Activated naive CD8-positive, alpha-beta T cell treated with anti-CD3 and anti-CD28 coated beads, Interleukin-2, amount 50 U/mL, for 16 hours (primary cell): ENCODE results near the gene MAPRE3.
"Not testable (repeated sequence)": the region's sequence is repeated elsewhere in the genome, so short reads cannot be mapped to it uniquely, and the experiment has no call there.

Source experiments
- DNase-seq: peaks from one replicate; pipeline ENCODE4 v3.0.0-alpha.2; 2020; ENCODE audit warnings: low read depth, low spot score

The MAPRE3 gene

DNA sequence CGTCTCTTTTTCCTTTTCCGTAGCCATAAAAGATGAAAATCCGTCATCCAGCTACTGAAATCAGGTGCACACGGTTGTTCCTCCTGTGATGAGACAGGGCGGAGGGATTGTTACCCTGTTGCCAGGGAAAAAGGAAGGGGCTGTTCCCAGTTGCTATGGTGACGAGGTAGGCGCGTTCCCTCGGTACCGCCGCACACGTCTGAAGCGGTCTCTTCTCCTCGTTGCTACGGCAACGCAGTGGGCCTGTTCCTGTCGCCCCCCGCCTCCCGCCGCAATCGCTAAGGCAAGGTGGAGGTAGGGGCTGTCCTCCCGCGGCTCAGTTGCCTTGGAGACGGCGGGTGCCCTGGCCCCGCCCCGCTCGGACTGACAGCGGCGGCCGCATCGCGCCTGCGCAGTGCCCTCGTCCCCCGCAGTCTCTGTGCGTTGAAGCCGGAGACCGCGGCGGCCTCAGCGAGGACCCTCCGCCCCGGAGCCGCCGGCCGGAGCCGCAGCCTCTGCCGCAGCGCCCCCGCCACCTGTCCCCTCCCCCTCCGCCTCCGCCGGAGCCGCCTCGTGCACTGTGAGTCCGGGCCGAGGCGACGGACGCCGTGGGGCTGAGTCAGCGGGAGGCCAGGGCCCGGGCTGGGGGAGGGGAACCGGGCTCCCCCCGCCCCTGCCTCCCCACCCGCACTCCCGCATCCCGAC, at the start of gene MAPRE3:
TSS of gene MAPRE3 (plus strand) at position 394 of the 684 bp plus-strand sequence. CDS start 51,582 bp downstream, outside the sequence.
- peak; percentile 63 for DNase-seq

DNA sequence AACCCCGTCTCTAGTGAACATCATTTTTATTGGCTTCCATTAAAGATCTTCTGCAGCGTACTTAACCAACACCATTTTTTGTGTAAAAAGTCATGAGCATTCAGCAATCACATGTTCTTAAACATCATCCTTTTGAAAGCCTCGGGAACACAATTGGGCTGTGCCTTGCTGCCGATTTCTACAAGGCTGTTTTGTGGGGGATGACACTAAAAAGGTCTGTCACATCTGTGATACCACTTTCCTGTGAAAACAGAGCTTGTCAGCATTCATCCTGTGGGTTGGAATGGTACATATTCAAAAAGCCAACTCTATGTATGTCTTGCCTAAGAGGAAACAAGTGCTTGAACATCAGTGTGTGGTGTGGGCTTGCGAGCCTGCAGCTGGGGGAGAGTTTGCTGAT, 49.1 kb upstream of the MAPRE3 start:
- no peak for DNase-seq

DNA sequence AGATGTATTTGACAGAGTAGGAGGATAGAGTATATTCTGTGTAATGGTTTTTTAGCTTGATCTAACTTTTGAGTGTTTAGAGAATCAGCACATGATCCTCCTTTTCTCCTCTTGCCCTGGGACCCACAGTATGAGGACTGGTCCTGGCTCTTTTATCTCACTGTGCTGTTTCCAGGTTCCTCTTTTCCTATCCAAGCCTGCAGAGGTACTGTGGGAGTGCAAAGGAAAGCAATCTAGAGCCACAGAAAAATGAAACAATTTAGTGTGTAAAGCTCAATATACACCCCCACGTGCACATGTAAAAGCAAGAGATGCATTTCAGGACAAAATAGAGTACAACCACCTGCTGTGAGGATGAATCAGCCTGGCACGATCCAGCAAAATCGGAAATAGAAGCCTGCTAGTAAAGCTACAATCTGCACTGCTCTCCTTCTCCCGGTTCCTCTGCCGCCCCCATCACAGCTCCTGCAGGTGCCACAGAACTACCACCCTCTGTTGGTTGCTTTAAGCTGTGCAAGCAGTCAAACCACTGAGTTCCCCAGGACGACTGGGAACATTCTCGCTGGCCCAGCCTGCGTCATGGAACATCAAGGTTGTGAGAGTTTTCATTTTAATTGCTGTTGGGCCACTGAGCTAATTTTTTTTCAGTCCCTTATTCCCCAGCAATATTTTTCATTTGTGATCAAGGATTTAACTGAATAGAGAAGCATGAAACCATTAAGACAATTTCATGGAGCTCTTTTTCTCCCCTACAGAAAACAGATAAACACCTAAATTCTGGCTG, 47.8 kb upstream of the MAPRE3 start:
- no peak for DNase-seq

DNA sequence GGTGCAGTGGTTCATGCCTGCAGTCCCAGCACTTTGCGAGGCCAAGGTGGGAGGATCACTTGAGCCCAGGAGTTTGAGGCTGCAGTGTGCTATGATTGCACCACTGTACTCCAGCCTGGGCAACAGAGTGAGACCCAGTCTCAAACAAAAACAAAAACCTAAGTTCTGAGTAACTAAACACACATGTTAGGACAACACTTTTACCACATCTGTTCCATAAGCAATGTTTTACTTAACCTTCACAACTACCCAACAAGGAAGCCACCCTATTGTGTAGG, 47.3 kb upstream of the MAPRE3 start:
- not testable (repeated sequence) for DNase-seq

DNA sequence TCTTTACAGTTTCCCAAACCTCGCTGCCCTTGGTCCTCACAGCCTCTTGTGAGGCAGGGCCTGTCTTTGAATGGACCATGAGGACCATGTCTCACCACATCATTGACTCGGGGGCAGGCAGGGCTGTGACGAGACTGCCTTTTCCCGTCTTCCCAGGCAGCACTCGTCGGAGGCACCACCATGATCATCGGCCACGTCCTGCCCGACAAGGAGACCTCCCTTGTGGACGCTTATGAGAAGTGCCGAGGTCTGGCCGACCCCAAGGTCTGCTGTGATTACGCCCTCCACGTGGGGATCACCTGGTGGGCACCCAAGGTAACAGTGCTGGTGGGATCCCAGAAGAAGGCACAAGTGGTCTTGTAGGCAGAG, 45.7 kb upstream of the MAPRE3 start:
- no peak for DNase-seq

DNA sequence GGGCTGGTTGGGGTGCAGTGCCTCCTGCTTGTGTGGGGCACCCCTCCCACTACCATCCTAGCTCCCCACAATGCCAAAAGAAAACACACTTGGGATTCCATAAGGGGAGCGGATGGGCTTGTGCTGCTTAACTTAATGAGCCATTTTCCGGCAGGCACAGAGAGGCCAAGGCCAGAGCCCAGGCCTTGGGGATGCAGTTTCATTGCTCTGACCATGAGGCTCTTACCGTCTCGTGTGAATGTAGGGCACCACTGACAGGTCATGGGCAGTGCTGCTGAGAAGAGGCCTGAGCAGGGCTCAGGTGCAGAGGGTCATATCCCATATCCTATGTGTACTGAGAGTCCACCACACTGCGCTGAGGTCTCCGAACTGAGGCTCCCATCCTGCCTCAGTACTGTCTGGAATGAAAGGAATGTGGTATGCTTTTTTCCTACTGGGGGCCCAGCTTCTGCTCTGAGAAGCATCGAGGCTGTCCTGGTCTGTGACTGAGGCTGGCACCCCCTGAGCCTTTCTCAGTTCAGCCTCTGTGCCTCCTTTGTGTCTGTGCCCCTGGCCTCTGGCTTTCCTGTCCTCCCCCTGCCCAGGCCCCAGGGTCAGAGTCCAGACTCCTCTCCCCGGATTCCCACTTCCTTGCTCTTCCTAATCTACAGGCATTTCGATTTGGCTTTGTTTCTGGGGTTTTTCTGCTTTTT, 45.2 kb upstream of the MAPRE3 start:
- no peak for DNase-seq

DNA sequence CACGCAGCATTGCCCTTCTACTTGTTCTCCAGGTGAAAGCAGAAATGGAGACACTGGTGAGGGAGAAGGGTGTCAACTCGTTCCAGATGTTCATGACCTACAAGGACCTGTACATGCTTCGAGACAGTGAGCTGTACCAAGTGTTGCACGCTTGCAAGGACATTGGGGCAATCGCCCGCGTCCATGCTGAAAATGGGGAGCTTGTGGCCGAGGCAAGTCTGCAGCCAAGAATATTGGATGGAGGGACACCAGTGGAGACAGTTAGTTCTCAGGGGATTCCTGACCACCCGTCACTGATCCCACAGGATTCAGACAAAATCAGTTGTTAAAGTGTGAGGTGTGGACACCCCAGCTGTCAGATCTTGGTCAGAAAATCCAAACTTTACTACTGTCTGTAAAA, 43.2 kb upstream of the MAPRE3 start:
- no peak for DNase-seq

DNA sequence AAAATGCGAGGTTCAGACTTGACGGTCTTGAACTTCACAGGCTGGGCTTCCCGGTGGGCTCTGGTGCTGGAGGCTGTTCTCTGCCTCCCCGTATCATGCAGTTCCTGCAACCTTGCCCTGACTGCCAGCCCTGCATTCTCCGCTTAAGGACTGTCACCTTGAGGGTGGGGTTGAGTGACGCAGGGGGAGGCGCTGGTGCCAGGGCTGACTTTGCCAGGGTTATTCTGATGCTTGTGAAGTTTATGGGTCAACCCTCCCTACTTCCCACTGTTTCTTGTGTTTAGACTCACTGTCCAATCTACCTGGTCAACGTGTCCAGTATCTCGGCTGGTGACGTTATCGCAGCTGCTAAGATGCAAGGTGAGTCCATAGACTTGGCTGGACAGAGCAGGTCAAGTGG, 37.5 kb upstream of the MAPRE3 start:
- DNase-seq = no peak

DNA sequence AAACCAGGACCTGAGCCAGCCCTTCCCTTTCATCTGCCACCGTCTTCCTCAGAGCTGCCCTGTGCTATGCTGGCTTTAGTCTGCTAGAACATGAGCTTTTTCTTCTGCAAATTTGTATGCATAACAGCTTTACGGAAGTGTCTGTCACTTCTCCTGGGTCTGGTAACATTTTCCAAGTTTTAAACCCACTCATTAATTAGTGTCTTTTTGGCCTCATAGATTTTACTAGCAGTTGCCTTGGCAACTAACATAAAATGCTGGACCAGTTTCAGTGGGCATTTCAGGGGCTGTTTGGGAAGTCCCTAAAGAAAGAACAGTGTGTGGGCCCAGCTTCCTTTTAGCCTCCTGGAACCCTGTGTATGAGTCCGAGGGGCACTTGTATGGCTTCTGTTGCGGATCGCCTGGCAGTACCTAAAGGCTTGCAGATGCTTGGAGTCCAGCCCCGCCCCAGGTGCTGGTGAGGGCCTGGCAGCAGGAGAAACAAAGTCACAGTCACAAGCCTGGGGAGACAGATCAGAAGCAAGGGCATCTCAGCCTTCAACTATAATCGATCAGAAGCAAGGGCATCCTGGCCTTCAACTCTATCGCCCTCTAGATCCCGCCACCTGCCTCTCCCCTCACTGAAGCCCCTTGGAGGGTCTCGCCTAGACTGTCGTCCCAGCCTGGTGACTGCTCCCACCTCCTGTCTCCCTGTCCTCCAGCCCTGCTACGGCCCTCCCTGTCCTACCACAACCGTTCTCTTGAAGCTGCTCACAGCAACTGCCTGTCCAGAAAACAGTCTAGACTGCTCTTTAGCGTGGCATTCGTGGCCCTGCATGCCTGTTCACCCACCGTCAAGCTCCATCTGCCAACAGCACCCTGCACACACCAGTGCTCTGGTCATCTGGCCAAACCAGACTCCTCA, 36.8 kb upstream of the MAPRE3 start:
- DNase-seq = no peak

DNA sequence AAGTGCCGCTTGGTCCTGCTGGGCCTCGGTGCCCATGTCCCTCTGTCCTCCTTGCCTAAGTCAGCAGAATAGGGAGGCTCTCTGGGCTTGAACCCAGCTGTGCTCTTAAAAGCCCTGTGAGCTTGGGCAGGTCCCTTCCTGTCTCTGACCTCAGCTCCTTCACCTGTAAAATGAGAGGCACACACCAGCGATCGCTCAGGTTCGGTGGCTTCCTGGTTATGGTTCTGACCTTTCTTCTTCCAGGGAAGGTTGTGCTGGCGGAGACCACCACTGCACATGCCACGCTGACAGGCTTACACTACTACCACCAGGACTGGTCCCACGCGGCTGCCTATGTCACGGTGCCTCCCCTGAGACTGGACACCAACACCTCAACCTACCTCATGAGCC, 36.1 kb upstream of the MAPRE3 start:
- no peak for DNase-seq

DNA sequence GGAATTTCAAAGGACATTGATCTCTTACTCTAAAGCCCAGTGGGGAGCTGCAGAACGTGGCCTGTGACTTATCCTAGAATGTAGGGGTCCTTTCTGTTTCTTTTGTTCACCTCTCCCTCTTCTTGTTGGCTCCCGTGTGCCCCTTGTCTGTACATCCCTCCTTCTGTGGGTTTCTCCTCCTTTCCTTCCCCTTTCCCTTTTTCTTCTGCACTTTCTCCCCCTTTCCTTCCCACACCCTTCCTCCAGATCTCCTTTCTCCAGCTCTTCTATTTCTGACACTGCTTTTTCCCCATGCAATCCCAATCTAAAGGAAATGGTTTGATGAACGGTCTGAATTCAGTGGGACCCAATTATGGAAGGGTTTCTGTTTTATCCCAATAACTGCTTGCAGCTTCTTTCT, 35.5 kb upstream of the MAPRE3 start:
- no peak for DNase-seq

DNA sequence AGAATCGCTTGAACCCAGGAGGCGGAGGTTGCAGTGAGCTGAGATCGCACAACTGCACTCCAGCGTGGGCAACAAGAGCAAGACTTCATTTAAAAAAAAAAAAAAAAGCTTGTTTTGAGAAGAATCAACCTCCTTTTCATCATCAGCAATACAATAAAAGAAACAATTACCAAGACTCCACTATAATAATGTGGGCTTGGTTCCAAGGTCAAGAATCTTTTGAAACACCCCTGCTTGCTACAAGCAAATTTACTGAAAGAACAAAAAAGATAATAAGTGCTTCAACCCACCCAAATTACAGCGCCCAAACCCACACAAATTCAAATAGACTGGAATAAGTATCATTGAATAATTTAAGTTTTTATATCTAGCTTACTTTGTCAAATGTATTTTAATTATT, 33.6 kb upstream of the MAPRE3 start:
- no peak for DNase-seq

DNA sequence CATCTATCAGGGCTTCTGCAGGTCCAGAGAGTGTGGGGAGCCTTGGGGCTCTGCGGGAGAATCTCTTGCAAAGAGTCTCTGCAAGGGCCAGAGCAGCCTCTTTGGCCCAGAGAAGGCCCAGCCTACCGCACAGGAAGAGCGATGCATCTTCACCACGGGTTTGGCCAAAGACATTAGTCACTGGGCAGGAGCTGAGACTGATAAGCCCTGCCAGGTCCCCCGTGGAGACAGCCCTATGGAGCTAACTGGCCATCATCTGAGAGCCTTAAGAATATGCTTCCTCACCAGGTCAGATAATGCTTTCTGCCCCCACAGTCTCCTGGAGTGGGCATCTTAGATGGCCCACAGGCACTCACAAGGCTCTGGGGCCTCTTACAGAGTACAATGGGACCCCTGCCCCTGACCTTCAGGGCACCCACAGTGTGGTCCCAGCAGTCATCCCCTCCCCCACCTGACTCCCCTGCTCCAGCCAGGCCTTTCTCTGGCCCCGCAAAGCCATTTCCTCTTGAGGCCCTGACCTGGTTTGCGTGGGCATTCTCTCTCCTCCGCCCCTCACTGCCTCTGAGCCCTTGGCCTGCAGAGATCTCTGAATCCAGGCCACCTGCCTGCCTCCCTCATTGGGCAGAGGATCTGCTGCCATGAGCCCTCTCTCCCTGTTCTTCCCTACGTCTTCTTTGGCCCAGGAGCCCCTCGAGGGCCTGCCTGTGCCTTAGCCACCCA, 31.9 kb upstream of the MAPRE3 start:
- no peak for DNase-seq

DNA sequence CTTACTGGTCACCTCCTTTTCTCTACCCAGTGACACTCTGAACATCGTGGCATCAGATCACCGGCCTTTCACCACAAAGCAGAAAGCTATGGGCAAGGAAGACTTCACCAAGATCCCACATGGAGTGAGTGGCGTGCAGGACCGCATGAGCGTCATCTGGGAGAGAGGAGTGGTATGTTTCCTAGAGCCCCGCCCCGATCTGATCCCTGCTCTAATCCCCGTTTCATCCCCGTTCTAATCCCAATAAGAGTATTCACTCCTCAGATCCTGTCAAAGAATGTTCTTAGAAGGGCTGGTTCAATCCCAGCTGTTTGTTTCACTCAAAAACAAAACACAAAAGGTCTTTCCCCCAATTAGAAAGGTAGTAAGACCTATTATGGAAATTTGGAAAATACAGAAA, 30.4 kb upstream of the MAPRE3 start:
- DNase-seq = no peak

DNA sequence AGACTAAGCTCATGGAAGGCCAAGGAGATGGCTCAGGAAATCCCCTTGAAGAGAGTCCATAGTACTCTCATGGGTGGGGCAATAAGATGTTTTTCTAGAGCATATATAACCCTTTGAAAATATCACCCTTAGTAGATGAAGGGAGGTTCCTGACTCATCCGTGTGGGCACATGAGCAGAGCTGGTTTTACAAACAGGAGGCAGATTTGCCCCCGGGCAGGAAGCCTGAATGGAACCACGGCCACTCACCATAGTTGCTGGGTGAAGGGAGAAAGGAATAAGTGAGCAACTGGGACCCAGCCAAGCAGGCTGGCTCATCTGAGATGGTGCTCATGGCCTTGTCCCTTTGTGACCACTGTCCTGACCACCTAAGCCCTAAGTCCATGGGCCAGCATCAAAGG, 29.0 kb upstream of the MAPRE3 start:
- DNase-seq = no peak

DNA sequence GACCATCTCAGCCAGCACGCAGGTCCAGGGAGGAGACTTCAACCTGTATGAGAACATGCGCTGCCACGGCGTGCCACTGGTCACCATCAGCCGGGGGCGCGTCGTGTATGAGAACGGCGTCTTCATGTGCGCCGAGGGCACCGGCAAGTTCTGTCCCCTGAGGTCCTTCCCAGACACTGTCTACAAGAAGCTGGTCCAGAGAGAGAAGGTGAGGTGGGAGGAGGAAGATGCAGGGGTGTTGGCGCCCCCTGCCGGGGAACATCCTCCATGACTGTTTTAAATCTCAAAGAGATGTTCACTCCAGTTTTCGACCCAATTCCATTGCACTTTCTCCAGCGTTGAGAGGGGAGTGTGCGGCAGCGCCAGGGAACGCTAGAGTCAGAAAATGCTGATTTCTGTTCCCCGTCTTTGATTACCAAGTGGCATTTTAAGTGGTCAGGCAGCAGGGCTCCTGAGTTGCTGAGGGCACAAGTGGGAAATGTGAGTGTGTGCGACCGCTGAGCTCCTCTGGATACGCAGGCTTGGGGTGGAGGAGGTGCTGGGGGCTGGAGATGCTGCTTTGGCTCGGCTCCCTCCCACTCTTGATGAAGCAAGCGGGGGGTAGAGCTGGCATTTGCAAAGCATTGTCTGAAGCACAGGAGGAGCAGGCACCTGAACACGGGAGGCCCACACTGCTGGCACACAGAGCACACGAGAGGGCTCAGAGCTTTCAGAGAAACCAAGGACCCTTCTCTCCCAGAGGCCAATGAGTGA, 27.7 kb upstream of the MAPRE3 start:
- peak; percentile 29 for DNase-seq

DNA sequence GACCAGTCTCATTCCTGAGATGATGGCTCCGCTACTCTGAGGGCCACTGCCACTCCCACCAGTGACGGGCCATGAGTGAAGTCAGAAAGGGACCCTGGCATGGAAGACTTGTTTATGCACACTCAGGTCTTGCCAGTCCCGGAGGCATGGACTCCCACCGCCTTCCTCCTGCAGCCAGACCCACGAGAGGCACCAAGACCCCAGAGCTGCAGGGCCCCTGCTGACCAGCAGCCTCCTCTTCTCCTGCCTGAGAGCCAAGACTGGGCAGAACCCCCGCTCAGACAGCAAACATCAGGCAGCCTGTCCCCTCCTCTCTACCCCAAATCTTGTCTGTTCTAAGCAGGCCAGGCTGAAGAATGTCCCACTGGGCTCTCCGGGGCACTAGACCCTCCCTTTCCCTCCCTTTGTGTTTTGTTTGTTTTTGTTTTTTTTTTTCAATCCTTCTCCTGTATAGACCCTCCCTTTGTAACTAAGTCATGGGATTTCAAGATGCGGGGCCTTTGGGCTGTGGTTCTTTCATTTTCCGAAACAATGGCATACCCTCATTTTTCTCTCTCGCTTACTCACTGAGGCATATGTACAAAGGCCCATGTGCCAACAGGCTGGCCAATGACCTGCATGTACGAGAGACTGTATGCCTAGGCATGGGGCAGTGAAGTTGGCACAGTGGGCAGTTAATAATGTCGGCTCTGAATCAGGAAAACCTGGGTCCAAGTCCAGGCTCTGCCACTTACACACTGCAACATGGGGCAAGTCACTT, 24.3 kb upstream of the MAPRE3 start:
- no peak for DNase-seq

DNA sequence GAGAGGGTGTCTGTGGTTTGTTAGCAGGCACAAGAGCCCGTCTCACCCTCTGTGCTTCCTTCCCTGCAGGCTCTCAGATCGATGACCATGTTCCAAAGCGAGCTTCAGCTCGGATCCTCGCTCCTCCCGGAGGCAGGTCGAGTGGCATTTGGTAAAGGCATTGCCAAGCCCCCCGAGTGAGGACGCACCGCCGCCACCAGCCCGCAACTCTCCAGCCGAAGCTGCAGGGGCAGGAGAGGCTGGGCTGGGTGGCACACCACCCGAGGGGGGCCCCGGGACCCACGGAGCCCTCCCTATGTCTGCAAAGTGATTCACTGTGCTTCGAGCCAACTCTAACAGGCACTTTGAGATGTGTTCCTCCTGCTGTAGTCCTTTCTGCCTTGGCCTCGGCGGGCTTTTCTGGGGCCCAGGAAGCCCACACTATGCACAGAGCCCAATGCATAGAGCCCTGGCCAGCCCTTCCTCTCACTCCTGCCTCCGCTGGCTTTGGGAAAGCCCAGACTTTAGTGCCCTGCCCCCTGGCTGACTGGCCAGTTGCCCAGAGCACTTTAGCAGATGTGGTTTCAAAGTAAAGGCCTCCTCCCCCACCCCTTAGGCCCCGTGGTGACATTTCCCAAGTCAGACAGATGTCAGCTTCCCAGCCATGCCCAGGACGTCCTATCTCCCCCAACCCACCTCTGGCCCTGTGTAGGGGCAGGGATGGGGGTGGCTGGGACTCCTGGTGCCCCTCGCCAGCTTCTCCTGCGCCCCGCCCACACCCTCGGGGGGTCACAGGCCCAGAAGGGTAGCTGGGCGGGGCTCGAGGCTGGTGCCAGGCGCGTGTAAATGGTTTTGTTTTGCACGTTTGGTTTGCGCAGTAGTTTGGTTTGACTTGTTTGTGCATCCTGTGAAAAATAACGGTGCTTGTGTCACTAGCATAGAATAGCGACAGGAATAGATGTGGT, 23.3 kb upstream of the MAPRE3 start:
- DNase-seq = no peak

DNA sequence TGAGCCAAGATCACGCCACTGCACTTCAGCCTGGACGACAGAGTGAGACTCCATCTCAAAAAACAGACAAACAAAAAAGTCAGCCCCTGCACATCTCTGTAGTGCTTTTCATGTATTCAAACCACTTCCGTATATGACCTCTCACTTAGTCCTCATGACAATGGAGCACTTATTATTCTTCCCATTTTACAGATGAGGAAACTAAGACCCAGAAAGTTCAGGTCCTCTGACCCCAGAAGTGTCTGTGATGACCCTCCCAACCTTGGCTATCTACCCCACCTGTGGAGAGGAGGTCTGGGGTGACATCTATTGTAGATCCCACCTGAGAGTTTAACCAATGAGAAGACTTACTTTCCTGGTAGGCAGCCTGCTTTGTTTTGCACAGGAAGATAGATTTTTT, 21.6 kb upstream of the MAPRE3 start:
- no peak for DNase-seq
